Pancreas (tissue), 10 donors: ENCODE measurements around the gene AJM1. TPM values are rescaled to one million over a fixed set of nuclear protein-coding genes. Genes with fewer than 3 reads are reported as not detected.

Experiments used
- ATAC-seq, 4 donors: fragments of 200-7000 bp; cut with Tn5 transposase; one replicate each; pipeline versions ENCODE4 v1.8.0 to v1.9.1; 2020; ENCODE audit warnings: mild to moderate bottlenecking in 4 of 4, moderate library complexity in 4 of 4
- DNase-seq, 6 donors: peaks; one replicate each; pipeline ENCODE4 v3.0.0-alpha.2; 2020
- FAIRE-seq: peaks from 2 replicates; lab custom pipeline; 2012; peaks lifted over from hg19 to GRCh38; lab: Jason Lieb, UNC
- H3K27ac ChIP-seq, 4 donors: fragments of 200-600 bp; sonication (generic); 1 replicate in 3 of 4; 2 replicates in 1 of 4; pipeline versions ENCODE4 v1.5.0 to v1.8.0; 2020
- H3K27me3 ChIP-seq, 4 donors: fragments of 200-600 bp; one replicate each; pipeline ENCODE4 v1.8.0; 2021
- H3K36me3 ChIP-seq, 3 donors: fragments of 200-600 bp; sonication (generic) in 1 of 3; one replicate each; pipeline versions ENCODE4 v1.5.0 to v1.8.0; 2020 to 2021
- H3K4me1 ChIP-seq, 3 donors: fragments of 200-600 bp; one replicate each; pipeline ENCODE4 v1.8.0; 2021
- H3K4me3 ChIP-seq, 4 donors: fragments of 200-600 bp; sonication (generic) in 2 of 4; one replicate each; pipeline versions ENCODE4 v1.5.0 to v1.8.0; 2020 to 2021
- H3K9me3 ChIP-seq, 4 donors: fragments of 200-600 bp; one replicate each; pipeline ENCODE4 v1.8.0; 2021
- WGBS, 2 donors: extraction: QIAGEN DNeasy Blood & Tissue Kit; methylation state at CpG; one replicate each; pipeline ENCODE4 v1.1.7; 2013; 5-methylcytosine and 5-hydroxymethylcytosine counted together
- intact Hi-C, 3 donors: fragments of 100-400 bp; cut with DNase I; formaldehyde crosslinking; loops; one replicate each; pipeline versions ENCODE4 v1.11.1 to v1.14.2; 2022
- polyA plus RNA-seq, 2 donors: library from polyadenylated mRNA; stranded (reverse); fragments of 200-250 nt; gene quantifications; one replicate each; pipeline ENCODE4 v1.2.3, GENCODE V29; 2013
- total RNA-seq, 6 donors: library from RNA; stranded (reverse); fragmentation: NEBNext Ultra II Directional in 4 of 6; extraction: Animal tissue kit (Norgen Biotek cat#: 25700) in 4 of 6; gene quantifications; one replicate each; pipeline versions ENCODE4 v1.2.1 to v1.2.4, GENCODE V29; 2021 to 2023
- TF ChIP-seq, protein P1 (sequence below), 4 donors: fragments of 200-600 bp; sonication (generic) in 3 of 4; IDR thresholded peaks; one replicate each; pipeline versions ENCODE4 v1.5.0 to v1.8.0; 2021; ENCODE audit warnings: antibody characterized with exemption in 4 of 4
- donor health status: healthy with polysubstance abuse.
- donor health status: DM: no; HTN: no; CAD: no; lungs with moderate emphysema.
- donor health status: DM: no; HTN: no; CAD: no.
- donor health status: control.
- donor health status: control.
- donor health status: Bipolar disorder and iron deficiency.
- donor health status: DM: yes; HTN: yes; CAD: no.
- donor health status: DM: no; HTN: no; CAD: no.
- donor health status: DM: no; HTN: no; CAD: no.
- donor health status: DM: yes; HTN: yes; CAD: no.

The AJM1 gene
- total and polyA plus RNA-seq, 8 donors: 2.9 to 11.7 (median 5.0) TPM

DNA sequence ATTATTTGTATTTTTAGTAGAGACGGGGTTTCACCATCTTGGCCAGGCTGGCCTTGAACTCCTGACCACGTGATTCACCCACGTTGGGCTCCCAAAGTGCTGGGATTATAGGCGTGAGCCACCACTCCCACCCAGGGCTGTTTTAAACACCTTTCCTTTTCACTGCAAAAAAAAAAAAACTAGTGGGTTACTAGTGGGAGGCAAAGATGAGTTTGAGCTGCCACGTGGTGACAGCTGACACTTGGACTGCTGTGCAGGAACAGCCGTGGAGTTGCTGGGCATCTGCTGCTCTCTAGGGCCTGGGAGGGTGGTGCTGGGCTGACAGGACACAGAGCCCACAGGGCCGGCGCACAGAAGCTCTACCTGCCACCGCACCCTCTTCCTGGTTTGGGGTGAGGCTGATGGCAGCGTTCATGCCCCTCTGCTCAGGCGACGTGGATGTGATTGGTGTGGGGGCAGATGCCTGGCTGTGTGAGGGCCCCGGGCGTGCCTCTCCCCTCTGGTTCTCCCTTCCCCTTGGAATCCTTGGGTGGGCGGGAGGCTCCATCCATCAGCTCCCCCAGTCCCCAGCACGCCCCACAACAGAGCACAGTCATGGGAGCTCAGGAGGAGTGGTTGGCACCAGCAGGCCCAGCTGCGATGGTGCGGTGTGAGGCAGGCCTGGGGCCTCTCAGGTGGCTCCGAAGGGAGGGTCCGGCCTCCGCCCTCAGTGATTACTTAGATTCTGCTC, 17.6 kb upstream of the AJM1 start:
- H3K27ac ChIP-seq: peak overlapping the region in 2 of 4 donors; percentile 17 to 27
- peaks cover 0 to 16% (median 6%) of the 10 kb centered on the region in 3 donors for H3K4me1 ChIP-seq
- TF ChIP-seq, protein P1, sequence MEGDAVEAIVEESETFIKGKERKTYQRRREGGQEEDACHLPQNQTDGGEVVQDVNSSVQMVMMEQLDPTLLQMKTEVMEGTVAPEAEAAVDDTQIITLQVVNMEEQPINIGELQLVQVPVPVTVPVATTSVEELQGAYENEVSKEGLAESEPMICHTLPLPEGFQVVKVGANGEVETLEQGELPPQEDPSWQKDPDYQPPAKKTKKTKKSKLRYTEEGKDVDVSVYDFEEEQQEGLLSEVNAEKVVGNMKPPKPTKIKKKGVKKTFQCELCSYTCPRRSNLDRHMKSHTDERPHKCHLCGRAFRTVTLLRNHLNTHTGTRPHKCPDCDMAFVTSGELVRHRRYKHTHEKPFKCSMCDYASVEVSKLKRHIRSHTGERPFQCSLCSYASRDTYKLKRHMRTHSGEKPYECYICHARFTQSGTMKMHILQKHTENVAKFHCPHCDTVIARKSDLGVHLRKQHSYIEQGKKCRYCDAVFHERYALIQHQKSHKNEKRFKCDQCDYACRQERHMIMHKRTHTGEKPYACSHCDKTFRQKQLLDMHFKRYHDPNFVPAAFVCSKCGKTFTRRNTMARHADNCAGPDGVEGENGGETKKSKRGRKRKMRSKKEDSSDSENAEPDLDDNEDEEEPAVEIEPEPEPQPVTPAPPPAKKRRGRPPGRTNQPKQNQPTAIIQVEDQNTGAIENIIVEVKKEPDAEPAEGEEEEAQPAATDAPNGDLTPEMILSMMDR (IDR thresholded peaks at IDR 0.05): no peak
- peak in 4 of 6 donors; percentile 11 to 60 (median 20) for DNase-seq
- 80 to 84% methylated on average over 21 of the region's 21 CpGs for WGBS, 2 donors
- H3K4me3 ChIP-seq: no peak overlapping the region
- H3K36me3 ChIP-seq: peaks cover 0 to 21% (median 5%) of the 10 kb centered on the region in 3 donors
- no peak for FAIRE-seq
- ATAC-seq: no peak
- intact Hi-C loops: no loop called here
- no peaks in the 10 kb centered on the region for H3K9me3 ChIP-seq
- H3K27me3 ChIP-seq: no peaks in the 10 kb centered on the region

DNA sequence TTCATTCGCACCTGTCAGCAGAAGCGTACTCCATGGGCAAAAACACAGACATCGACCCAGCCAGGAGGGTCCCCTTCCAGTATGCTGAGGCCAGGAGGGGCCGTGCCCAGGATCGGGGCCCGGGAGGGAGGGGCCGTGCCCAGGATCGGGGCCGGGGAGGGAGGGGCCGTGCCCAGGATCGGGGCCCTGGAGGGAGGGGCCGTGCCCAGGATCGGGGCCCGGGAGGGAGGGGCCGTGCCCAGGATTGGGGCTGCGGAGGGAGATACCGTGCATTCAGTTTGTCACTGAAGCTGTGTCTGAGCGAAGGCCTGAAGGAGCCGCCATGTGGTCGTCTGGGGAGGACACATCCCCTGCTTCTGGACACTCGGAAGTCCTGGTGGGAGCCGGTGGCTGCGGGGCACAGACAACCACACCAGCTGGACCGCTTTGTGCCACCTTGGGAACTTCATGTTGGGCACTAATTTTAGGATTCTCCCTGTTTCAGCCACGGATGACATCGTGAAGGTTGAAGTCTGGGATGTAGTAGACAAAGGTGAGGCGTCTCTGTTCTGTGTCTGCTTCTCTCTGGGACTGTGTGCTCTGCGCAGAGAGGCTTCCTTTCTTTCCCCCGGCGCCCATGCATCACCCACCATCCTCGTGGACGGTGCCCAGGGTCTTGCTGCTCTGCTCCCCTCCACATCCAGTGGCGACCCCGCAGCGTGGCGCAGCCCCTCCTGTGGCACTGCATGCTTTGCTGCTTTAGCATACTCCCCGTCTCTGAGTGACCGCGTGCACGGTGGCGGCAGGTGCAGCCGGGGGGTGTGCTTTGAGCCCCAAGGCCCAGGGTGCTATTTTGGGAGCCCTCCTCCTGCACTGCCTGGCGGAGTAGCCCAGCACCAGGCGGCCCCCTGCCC, 16.7 kb upstream of the AJM1 start:
- H3K4me3 ChIP-seq: no peak overlapping the region
- H3K36me3 ChIP-seq: peaks cover 0 to 30% (median 8%) of the 10 kb centered on the region in 3 donors
- ATAC-seq: no peak
- no peaks in the 10 kb centered on the region for H3K27me3 ChIP-seq
- H3K9me3 ChIP-seq: no peaks in the 10 kb centered on the region
- DNase-seq: peak in 5 of 6 donors; percentile 7 to 67 (median 36)
- no peak for FAIRE-seq
- WGBS, 2 donors: 92 to 95% methylated on average over 39 to 44 of the region's 44 CpGs
- TF ChIP-seq, protein P1 (IDR thresholded peaks at IDR 0.05): no peak
- intact Hi-C loops: no loop called here
- H3K27ac ChIP-seq: no peak overlapping the region
- H3K4me1 ChIP-seq: peaks cover 0 to 16% (median 6%) of the 10 kb centered on the region in 3 donors

DNA sequence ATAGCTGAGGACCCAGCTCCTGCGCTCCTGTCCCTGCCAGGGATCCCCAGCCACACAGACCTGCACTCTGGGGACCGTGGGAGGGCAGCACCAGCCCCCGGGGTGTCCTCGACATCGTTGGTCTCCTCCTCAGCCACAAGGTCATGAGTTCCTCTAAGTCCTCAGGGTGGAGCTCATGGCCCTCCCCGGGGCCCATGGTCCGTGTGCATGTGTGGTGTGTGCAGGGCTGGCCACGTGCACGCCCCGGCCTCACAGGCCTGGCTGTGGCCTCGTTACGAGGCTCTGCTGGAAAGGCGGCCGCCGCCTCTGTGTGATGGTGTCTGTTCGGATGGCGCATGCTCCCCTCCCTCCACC, 16.1 kb upstream of the AJM1 start:
- WGBS, 2 donors: 83 to 90% methylated on average over 17 of the region's 17 CpGs
- peak in 2 of 6 donors; percentile 6 to 73 for DNase-seq
- TF ChIP-seq, protein P1 (IDR thresholded peaks at IDR 0.05): no peak
- peaks cover 0 to 16% (median 6%) of the 10 kb centered on the region in 3 donors for H3K4me1 ChIP-seq
- no peak for ATAC-seq
- no peak for FAIRE-seq
- H3K27ac ChIP-seq: no peak overlapping the region
- intact Hi-C loops: no loop called here
- no peaks in the 10 kb centered on the region for H3K9me3 ChIP-seq
- no peaks in the 10 kb centered on the region for H3K27me3 ChIP-seq
- no peak overlapping the region for H3K4me3 ChIP-seq
- peaks cover 0 to 30% (median 11%) of the 10 kb centered on the region in 3 donors for H3K36me3 ChIP-seq

DNA sequence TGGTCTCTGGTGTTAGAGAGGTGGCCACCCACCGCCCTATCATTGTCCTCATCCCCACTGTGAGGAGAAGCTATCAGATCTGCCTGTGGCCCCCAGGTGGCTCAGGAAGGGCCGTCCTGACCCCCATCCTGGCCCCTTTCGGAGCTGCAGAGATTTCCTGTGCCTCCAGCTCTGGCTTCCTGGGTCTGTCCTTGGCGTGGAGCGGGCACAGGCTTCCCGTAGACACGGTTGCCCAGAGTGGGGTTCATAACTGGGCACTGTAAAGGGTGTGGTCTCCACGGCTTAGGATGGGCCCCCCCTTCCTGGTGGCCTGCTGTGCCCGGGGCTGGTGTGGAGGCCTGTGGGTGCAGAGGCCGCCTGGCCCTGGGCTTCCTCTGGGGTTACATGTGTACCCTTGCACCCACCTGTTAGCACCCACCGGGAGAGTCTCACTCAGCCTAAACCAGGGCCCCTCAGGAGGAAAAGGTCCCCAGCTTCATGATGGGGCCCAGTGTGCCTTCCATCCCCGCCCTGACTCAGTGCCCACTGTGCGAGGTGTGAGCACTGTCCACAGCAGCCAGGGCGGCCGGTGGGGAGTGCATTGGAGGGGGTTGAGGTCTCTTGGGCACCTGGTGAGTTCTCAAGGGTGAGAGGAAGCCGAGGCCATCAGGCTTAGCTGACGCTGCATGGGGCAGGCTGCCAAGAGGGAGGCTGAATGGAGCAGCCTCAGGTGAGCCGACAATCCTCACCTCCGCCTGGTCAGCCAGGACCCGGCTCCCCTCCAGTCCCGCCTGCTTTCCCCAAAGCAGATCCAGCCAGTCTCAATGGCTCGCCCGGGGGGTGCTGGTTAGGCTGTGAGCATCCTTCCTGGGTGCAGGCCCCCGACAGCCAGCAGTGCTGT, 15.3 kb upstream of the AJM1 start:
- Histone ChIP-seq H3K9me3 (no peaks in the 10 kb centered on the region), H3K27ac (peak overlapping the region; percentile 35 to 68 (median 59)), H3K27me3 (no peaks in the 10 kb centered on the region), H3K4me1 (peaks cover 0 to 16% (median 6%) of the 10 kb centered on the region in 3 donors), H3K36me3 (peaks cover 0 to 35% (median 11%) of the 10 kb centered on the region in 3 donors), H3K4me3 (no peak overlapping the region)
- TF ChIP-seq, protein P1 (IDR thresholded peaks at IDR 0.05): no peak
- ATAC-seq (peak; percentile 90 to 92 (median 91)), FAIRE-seq (no peak), DNase-seq (peak; percentile 93 to 98 (median 96))
- 38 to 44% methylated on average over 23 to 24 of the region's 24 CpGs for WGBS, 2 donors
- intact Hi-C loops: no loop called here
